HL-60 (cell line): Measurements from ENCODE around the gene RYR3.

ENCODE experiments used
- DNase-seq, 2 experiments: peaks; one replicate each; pipeline ENCODE4 v3.0.0-alpha.2; 2010 to 2020; ENCODE audit warnings: low read depth in 1 of 2, low spot score in 1 of 2
- H3K27ac ChIP-seq: fragments of 250-450 bp; sonication (Bioruptor Pico); replicated peaks from 2 replicates; pipeline ENCODE4 v1.5.1; 2020; ENCODE audit warnings: mild to moderate bottlenecking, moderate library complexity
- H3K27me3 ChIP-seq: fragments of 250-450 bp; sonication (Bioruptor Pico); 2 replicates; pipeline ENCODE4 v1.5.1; 2021; ENCODE audit warnings: mild to moderate bottlenecking, moderate library complexity; ENCODE audit not compliant: insufficient read depth, poor library complexity, severe bottlenecking
- H3K4me3 ChIP-seq: replicated peaks from 2 replicates; pipeline ENCODE4 v1.5.1; 2011; ENCODE audit warnings: mild to moderate bottlenecking, control low read depth, low read length; ENCODE audit not compliant: insufficient read depth
- GABPA ChIP-seq: IDR thresholded peaks from 2 replicates; pipeline ENCODE4 v1.6.1; 2012; ENCODE audit warnings: low read depth
- POLR2AphosphoS5 ChIP-seq: IDR thresholded peaks from 2 replicates; pipeline ENCODE4 v1.6.1; 2012; ENCODE audit warnings: low read depth
- SPI1 ChIP-seq: IDR thresholded peaks from 2 replicates; pipeline ENCODE4 v1.6.1; 2012; ENCODE audit warnings: low read depth, mild to moderate bottlenecking, borderline replicate concordance
- TF ChIP-seq, protein P1 (sequence below): IDR thresholded peaks from one replicate; pipeline ENCODE4 v1.5.1; 2011; ENCODE audit warnings: low read length, control low read depth, inconsistent platforms; ENCODE audit not compliant: insufficient read depth
- TF ChIP-seq, protein P2 (sequence below): IDR thresholded peaks from 2 replicates; pipeline ENCODE4 v1.6.1; 2012; ENCODE audit warnings: low read depth; ENCODE audit not compliant: insufficient replicate concordance

RYR3 gene

DNA sequence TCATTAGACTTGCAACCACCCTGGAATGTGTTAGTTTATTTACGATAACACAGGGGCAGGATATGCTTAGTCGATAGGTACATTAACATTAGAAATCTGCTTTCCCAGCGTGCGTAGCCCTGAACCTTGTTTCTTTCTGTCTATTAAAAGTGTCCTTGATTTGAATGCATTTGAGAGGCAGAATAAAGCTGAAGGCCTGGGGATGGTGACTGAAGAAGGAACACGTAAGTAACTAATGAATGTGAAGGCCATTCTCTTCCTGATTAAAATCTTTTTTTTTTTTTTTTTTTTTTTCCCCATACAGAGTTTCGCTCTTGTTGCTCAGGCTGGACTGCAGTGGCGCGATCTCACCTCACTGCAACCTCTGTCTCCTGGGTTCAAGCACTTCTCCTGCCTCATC lies 514.7 kb downstream of the RYR3 start:
- H3K4me3 ChIP-seq: no peak overlapping the region
- peaks cover 7% of the 10 kb centered on the region for H3K27me3 ChIP-seq
- H3K27ac ChIP-seq: no peak overlapping the region
- no peak for DNase-seq
- no peak for TF ChIP-seq POLR2AphosphoS5
- TF ChIP-seq, protein P1, sequence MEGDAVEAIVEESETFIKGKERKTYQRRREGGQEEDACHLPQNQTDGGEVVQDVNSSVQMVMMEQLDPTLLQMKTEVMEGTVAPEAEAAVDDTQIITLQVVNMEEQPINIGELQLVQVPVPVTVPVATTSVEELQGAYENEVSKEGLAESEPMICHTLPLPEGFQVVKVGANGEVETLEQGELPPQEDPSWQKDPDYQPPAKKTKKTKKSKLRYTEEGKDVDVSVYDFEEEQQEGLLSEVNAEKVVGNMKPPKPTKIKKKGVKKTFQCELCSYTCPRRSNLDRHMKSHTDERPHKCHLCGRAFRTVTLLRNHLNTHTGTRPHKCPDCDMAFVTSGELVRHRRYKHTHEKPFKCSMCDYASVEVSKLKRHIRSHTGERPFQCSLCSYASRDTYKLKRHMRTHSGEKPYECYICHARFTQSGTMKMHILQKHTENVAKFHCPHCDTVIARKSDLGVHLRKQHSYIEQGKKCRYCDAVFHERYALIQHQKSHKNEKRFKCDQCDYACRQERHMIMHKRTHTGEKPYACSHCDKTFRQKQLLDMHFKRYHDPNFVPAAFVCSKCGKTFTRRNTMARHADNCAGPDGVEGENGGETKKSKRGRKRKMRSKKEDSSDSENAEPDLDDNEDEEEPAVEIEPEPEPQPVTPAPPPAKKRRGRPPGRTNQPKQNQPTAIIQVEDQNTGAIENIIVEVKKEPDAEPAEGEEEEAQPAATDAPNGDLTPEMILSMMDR: no peak
- no peak for TF ChIP-seq SPI1
- TF ChIP-seq GABPA: no peak
- TF ChIP-seq, protein P2, sequence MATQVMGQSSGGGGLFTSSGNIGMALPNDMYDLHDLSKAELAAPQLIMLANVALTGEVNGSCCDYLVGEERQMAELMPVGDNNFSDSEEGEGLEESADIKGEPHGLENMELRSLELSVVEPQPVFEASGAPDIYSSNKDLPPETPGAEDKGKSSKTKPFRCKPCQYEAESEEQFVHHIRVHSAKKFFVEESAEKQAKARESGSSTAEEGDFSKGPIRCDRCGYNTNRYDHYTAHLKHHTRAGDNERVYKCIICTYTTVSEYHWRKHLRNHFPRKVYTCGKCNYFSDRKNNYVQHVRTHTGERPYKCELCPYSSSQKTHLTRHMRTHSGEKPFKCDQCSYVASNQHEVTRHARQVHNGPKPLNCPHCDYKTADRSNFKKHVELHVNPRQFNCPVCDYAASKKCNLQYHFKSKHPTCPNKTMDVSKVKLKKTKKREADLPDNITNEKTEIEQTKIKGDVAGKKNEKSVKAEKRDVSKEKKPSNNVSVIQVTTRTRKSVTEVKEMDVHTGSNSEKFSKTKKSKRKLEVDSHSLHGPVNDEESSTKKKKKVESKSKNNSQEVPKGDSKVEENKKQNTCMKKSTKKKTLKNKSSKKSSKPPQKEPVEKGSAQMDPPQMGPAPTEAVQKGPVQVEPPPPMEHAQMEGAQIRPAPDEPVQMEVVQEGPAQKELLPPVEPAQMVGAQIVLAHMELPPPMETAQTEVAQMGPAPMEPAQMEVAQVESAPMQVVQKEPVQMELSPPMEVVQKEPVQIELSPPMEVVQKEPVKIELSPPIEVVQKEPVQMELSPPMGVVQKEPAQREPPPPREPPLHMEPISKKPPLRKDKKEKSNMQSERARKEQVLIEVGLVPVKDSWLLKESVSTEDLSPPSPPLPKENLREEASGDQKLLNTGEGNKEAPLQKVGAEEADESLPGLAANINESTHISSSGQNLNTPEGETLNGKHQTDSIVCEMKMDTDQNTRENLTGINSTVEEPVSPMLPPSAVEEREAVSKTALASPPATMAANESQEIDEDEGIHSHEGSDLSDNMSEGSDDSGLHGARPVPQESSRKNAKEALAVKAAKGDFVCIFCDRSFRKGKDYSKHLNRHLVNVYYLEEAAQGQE: no peak

DNA sequence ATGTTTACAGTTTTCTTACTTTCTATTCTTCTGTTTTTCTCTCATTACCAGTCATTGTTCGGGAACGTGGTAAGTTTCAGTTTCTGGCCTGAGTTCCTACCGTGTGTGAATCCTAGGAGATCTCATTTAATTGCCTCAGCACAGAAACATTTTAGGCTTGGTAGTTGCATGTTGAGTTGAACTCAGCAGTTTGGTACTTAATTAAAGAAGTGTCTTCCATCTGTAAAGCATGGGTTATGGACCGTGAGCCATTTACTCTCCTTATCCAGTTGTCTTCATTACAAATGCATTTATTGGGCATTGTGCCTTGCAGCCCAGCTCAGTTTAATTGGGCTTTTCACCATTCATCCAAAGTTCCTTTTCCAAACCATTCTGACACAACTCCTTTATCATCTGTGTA lies 515.4 kb downstream of the RYR3 start:
- Histone ChIP-seq H3K27me3 (peaks cover 7% of the 10 kb centered on the region), H3K4me3 (no peak overlapping the region), H3K27ac (no peak overlapping the region)
- no peak for DNase-seq
- TF ChIP-seq SPI1: no peak
- TF ChIP-seq POLR2AphosphoS5: no peak
- TF ChIP-seq, protein P2: no peak
- no peak for TF ChIP-seq GABPA
- TF ChIP-seq, protein P1: no peak

DNA sequence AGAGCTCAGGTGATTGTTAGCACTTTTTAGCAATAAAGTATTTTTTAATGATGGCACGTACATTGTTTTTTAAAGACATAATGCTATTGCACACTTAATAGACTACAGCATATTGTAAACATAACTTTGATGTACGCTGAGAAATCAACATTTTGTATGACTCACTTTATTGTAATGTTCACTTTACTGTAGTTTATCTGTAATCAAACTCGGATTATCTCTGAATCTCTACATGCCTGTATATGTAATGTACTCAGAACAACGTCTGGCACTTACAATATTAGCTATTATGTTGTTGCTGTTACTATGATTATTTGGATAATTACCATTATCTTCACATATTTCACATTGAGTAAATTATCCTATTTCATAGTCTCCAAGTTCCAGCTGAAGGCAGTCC lies 519.6 kb downstream of the RYR3 start:
- H3K4me3 ChIP-seq: no peak overlapping the region
- TF ChIP-seq, protein P2: no peak
- TF ChIP-seq, protein P1: no peak
- TF ChIP-seq GABPA: no peak
- no peak for TF ChIP-seq POLR2AphosphoS5
- no peak for TF ChIP-seq SPI1
- peaks cover 3% of the 10 kb centered on the region for H3K27me3 ChIP-seq
- H3K27ac ChIP-seq: no peak overlapping the region
- DNase-seq: no peak
